Naive B cell (primary cell): ENCODE results near the gene ICAM4. TPM values are rescaled to one million over a fixed set of nuclear protein-coding genes. Genes with fewer than 3 reads are reported as not detected.
"Not testable (repeated sequence)": the region's sequence is repeated elsewhere in the genome, so short reads cannot be mapped to it uniquely, and the experiment has no call there.

Experiments
- ATAC-seq, 2 donors: fragments of 150-1000 bp; cut with Tn5 transposase; 2 replicates each; pipeline ENCODE4 v1.10.0; 2021; ENCODE audit warnings: low read depth in 2 of 2, mild to moderate bottlenecking in 2 of 2, moderate library complexity in 2 of 2
- DNase-seq: peaks from one replicate; pipeline ENCODE4 v3.0.0; 2022
- H3K27ac Mint-ChIP-seq, 6 donors: one replicate each; pipeline ENCODE4 v1.8.0; 2020 to 2022; ENCODE audit warnings: mild to moderate bottlenecking in 6 of 6, mixed read lengths in 6 of 6, moderate library complexity in 5 of 6, inconsistent platforms in 2 of 6
- H3K27me3 Mint-ChIP-seq, 3 donors: one replicate each; pipeline ENCODE4 v1.8.0; 2021 to 2022; ENCODE audit warnings: mixed read lengths in 3 of 3, mild to moderate bottlenecking in 1 of 3
- H3K36me3 Mint-ChIP-seq, 2 donors: one replicate each; pipeline ENCODE4 v1.8.0; 2020 to 2022; ENCODE audit warnings: mixed read lengths in 2 of 2, inconsistent platforms in 1 of 2, mild to moderate bottlenecking in 1 of 2
- H3K4me1 Mint-ChIP-seq, 3 donors: one replicate each; pipeline ENCODE4 v1.8.0; 2020 to 2022; ENCODE audit warnings: mixed read lengths in 3 of 3, inconsistent platforms in 1 of 3, mild to moderate bottlenecking in 1 of 3, moderate library complexity in 1 of 3
- H3K4me3 Mint-ChIP-seq, 8 donors: one replicate each; pipeline ENCODE4 v1.8.0; 2020 to 2022; ENCODE audit warnings: mild to moderate bottlenecking in 8 of 8, mixed read lengths in 8 of 8, moderate library complexity in 8 of 8, inconsistent platforms in 2 of 8
- H3K9me3 Mint-ChIP-seq, 7 donors: one replicate each; pipeline ENCODE4 v1.8.0; 2020 to 2022; ENCODE audit warnings: mixed read lengths in 7 of 7, mild to moderate bottlenecking in 5 of 7, inconsistent platforms in 2 of 7, moderate library complexity in 1 of 7
- polyA plus RNA-seq, 6 donors: library from polyadenylated mRNA; unstranded; fragments of 300-500 nt; fragmentation: Illumina TruSeq; gene quantifications; one replicate each; pipeline ENCODE4 v1.2.3, GENCODE V29; 2021; ENCODE audit warnings: low read depth in 6 of 6

Gene ICAM4
- polyA plus RNA-seq, result not detected

- Mint-ChIP-seq H3K27ac (peak within 1 kb of the TSS in 5 of 6 donors; percentile 49 to 87 (median 64)), H3K4me1 (peaks cover 29 to 60% (median 57%) of the 10 kb centered on the region in 3 donors), H3K36me3 (peaks cover 9 to 22% of the 10 kb centered on the region in 2 donors), H3K9me3 (peaks cover 0 to 2% (median 0%) of the 10 kb centered on the region in 7 donors), H3K27me3 (peaks cover 34 to 51% (median 36%) of the 10 kb centered on the region in 3 donors), H3K4me3 (peak within 1 kb of the TSS; percentile 65 to 93 (median 83))
- DNase-seq (no peak), ATAC-seq (no peak)
Measured at GRCh38 chr19:10286803-10287737, at the start of gene ICAM4. Gene ICAM4, plus strand, starts transcription at chr19:10286955. Its CDS starts 58 bp downstream, at chr19:10287013.

- H3K4me3 Mint-ChIP-seq, result peak overlapping the region in 3 of 8 donors; percentile 16 to 77 (median 27)
- no peak for ATAC-seq
Measured at GRCh38 chr19:10237702-10238101, 49.1 kb upstream of the ICAM4 start.

GRCh38 chr19:10238172-10238783 is 48.5 kb upstream of the ICAM4 start:
- H3K27ac Mint-ChIP-seq, result peak overlapping the region; percentile 67 to 100 (median 88)
- H3K27me3 Mint-ChIP-seq, result no peaks in the 10 kb centered on the region
- no peak for DNase-seq
- no peak for ATAC-seq
- H3K36me3 Mint-ChIP-seq, result no peaks in the 10 kb centered on the region
- peak overlapping the region in 3 of 8 donors; percentile 25 to 36 (median 27) for H3K4me3 Mint-ChIP-seq
- H3K9me3 Mint-ChIP-seq, result peaks cover 0 to 2% (median 0%) of the 10 kb centered on the region in 7 donors
- peaks cover 25 to 43% (median 34%) of the 10 kb centered on the region in 3 donors for H3K4me1 Mint-ChIP-seq

More at GRCh38 chr19:10237702-10238101, 49.1 kb upstream of the ICAM4 start:
- no peaks in the 10 kb centered on the region for H3K36me3 Mint-ChIP-seq
- H3K9me3 Mint-ChIP-seq, result peaks cover 0 to 2% (median 0%) of the 10 kb centered on the region in 7 donors
- H3K4me1 Mint-ChIP-seq, result peaks cover 25 to 46% (median 34%) of the 10 kb centered on the region in 3 donors
- H3K27me3 Mint-ChIP-seq, result no peaks in the 10 kb centered on the region
- peak overlapping the region; percentile 57 to 100 (median 79) for H3K27ac Mint-ChIP-seq
- no peak for DNase-seq

GRCh38 chr19:10241826-10242449 is 44.8 kb upstream of the ICAM4 start:
- not testable (repeated sequence) for H3K27me3 Mint-ChIP-seq, ATAC-seq, H3K36me3 Mint-ChIP-seq, DNase-seq, H3K9me3 Mint-ChIP-seq, H3K4me3 Mint-ChIP-seq
- peak overlapping the region in 3 of 6 donors; percentile 18 to 33 (median 30) for H3K27ac Mint-ChIP-seq
- peaks cover 20 to 25% (median 23%) of the 10 kb centered on the region in 3 donors for H3K4me1 Mint-ChIP-seq

- H3K27me3 Mint-ChIP-seq, result no peaks in the 10 kb centered on the region
- H3K36me3 Mint-ChIP-seq, result no peaks in the 10 kb centered on the region
- H3K4me1 Mint-ChIP-seq, result peaks cover 12 to 17% (median 15%) of the 10 kb centered on the region in 3 donors
- no peaks in the 10 kb centered on the region for H3K9me3 Mint-ChIP-seq
- no peak for ATAC-seq
- no peak for DNase-seq
- no peak overlapping the region for H3K4me3 Mint-ChIP-seq
- H3K27ac Mint-ChIP-seq, result no peak overlapping the region
Measured at GRCh38 chr19:10243606-10244005, 43.1 kb upstream of the ICAM4 start.

GRCh38 chr19:10245189-10245939 is 41.4 kb upstream of the ICAM4 start:
- no peaks in the 10 kb centered on the region for H3K27me3 Mint-ChIP-seq
- peak overlapping the region in 2 of 6 donors; percentile 62 for H3K27ac Mint-ChIP-seq
- H3K4me1 Mint-ChIP-seq, result peaks cover 3 to 13% (median 7%) of the 10 kb centered on the region in 3 donors
- H3K9me3 Mint-ChIP-seq, result no peaks in the 10 kb centered on the region
- no peak for DNase-seq
- peak overlapping the region in 1 of 8 donors; percentile 11 for H3K4me3 Mint-ChIP-seq
- no peaks in the 10 kb centered on the region for H3K36me3 Mint-ChIP-seq
- ATAC-seq, result peak in 1 of 2 donors; percentile 63

- H3K9me3 Mint-ChIP-seq, result no peaks in the 10 kb centered on the region
- no peak overlapping the region for H3K27ac Mint-ChIP-seq
- no peaks in the 10 kb centered on the region for H3K27me3 Mint-ChIP-seq
- no peak for DNase-seq
- no peak for ATAC-seq
- H3K4me1 Mint-ChIP-seq, result peaks cover 3 to 13% (median 12%) of the 10 kb centered on the region in 3 donors
- H3K36me3 Mint-ChIP-seq, result no peaks in the 10 kb centered on the region
- H3K4me3 Mint-ChIP-seq, result no peak overlapping the region
Measured at GRCh38 chr19:10246511-10246910, 40.2 kb upstream of the ICAM4 start.

- peak within 1 kb of the TSS; percentile 96 to 100 (median 98) for H3K4me3 Mint-ChIP-seq
- H3K9me3 Mint-ChIP-seq, result no peaks in the 10 kb centered on the region
- peak within 1 kb of the TSS; percentile 96 to 99 (median 98) for H3K27ac Mint-ChIP-seq
- DNase-seq, result peak; percentile 96
- H3K27me3 Mint-ChIP-seq, result no peaks in the 10 kb centered on the region
- peaks cover 5 to 12% of the 10 kb centered on the region in 2 donors for H3K36me3 Mint-ChIP-seq
- H3K4me1 Mint-ChIP-seq, result peaks cover 14 to 37% (median 29%) of the 10 kb centered on the region in 3 donors
- peak; percentile 93 to 94 for ATAC-seq
Measured at GRCh38 chr19:10251792-10252694, 34.7 kb upstream of the ICAM4 start, which contains the start of gene MRPL4. Gene MRPL4, plus strand, starts transcription at chr19:10252214. Its CDS starts 40 bp downstream, at chr19:10252254.

GRCh38 chr19:10252707-10253106 is 34.0 kb upstream of the ICAM4 start:
- Mint-ChIP-seq H3K9me3 (no peaks in the 10 kb centered on the region), H3K4me1 (peaks cover 19 to 43% (median 29%) of the 10 kb centered on the region in 3 donors), H3K27me3 (no peaks in the 10 kb centered on the region), H3K27ac (peak overlapping the region; percentile 18 to 99 (median 96)), H3K36me3 (peaks cover 11 to 18% of the 10 kb centered on the region in 2 donors), H3K4me3 (peak overlapping the region; percentile 96 to 100 (median 98))
- ATAC-seq, result no peak
- no peak for DNase-seq

- peak overlapping the region in 6 of 8 donors; percentile 38 to 99 (median 82) for H3K4me3 Mint-ChIP-seq
- H3K9me3 Mint-ChIP-seq, result no peaks in the 10 kb centered on the region
- H3K27me3 Mint-ChIP-seq, result no peaks in the 10 kb centered on the region
- H3K36me3 Mint-ChIP-seq, result peaks cover 12 to 22% of the 10 kb centered on the region in 2 donors
- H3K27ac Mint-ChIP-seq, result no peak overlapping the region
- DNase-seq (no peak), ATAC-seq (no peak)
- H3K4me1 Mint-ChIP-seq, result peaks cover 19 to 49% (median 29%) of the 10 kb centered on the region in 3 donors
Measured at GRCh38 chr19:10254244-10254643, 32.5 kb upstream of the ICAM4 start.

- peaks cover 12 to 22% of the 10 kb centered on the region in 2 donors for H3K36me3 Mint-ChIP-seq
- ATAC-seq (no peak), DNase-seq (no peak)
- H3K4me1 Mint-ChIP-seq, result peaks cover 19 to 44% (median 25%) of the 10 kb centered on the region in 3 donors
- no peaks in the 10 kb centered on the region for H3K27me3 Mint-ChIP-seq
- H3K4me3 Mint-ChIP-seq, result peak overlapping the region in 3 of 8 donors; percentile 41 to 99 (median 61)
- H3K9me3 Mint-ChIP-seq, result no peaks in the 10 kb centered on the region
- H3K27ac Mint-ChIP-seq, result peak overlapping the region in 2 of 6 donors; percentile 11 to 22
Measured at GRCh38 chr19:10255358-10255757, 31.4 kb upstream of the ICAM4 start.
